Measurements from ENCODE around the gene HSD11B1L.

HSD11B1L gene

GRCh38 chr19:5703819-5704818 lies 23.3 kb downstream of the HSD11B1L start:
- Mint-ChIP-seq H3K36me3 (ENCODE audit: insufficient read depth) (peaks cover 43% of the 10 kb centered on the region), H3K9me3 (no peaks in the 10 kb centered on the region), H3K4me3 (no peak overlapping the region), H3K27me3 (no peaks in the 10 kb centered on the region), H3K4me1 (no peaks in the 10 kb centered on the region), H3K27ac (ENCODE audit: low read depth) (peak overlapping the region; percentile 93)
- DNase-seq (ENCODE audit: low spot score in 2 of 2), result no peak
- ATAC-seq (replicated peaks; ENCODE audit: extremely low read depth, poor library complexity, severe bottlenecking), result no peak

- Mint-ChIP-seq H3K27ac (ENCODE audit: low read depth) (no peak overlapping the region), H3K4me1 (no peaks in the 10 kb centered on the region), H3K9me3 (no peaks in the 10 kb centered on the region), H3K4me3 (no peak overlapping the region), H3K36me3 (ENCODE audit: insufficient read depth) (peaks cover 41% of the 10 kb centered on the region), H3K27me3 (no peaks in the 10 kb centered on the region)
- DNase-seq (ENCODE audit: low spot score in 2 of 2) (no peak), ATAC-seq (replicated peaks; ENCODE audit: extremely low read depth, poor library complexity, severe bottlenecking) (no peak)
Measured at GRCh38 chr19:5705552-5705951, 24.7 kb downstream of the HSD11B1L start.

- H3K9me3 Mint-ChIP-seq, result no peaks in the 10 kb centered on the region
- no peaks in the 10 kb centered on the region for H3K27me3 Mint-ChIP-seq
- ATAC-seq (replicated peaks; ENCODE audit: extremely low read depth, poor library complexity, severe bottlenecking), result no peak
- peaks cover 39% of the 10 kb centered on the region for H3K36me3 Mint-ChIP-seq (ENCODE audit: insufficient read depth)
- peak overlapping the region; percentile 10 for H3K27ac Mint-ChIP-seq (ENCODE audit: low read depth)
- H3K4me1 Mint-ChIP-seq, result no peaks in the 10 kb centered on the region
- DNase-seq (ENCODE audit: low spot score in 2 of 2), result no peak
- no peak overlapping the region for H3K4me3 Mint-ChIP-seq
Measured at GRCh38 chr19:5706876-5707573, 26.2 kb downstream of the HSD11B1L start.

- ATAC-seq (replicated peaks; ENCODE audit: extremely low read depth, poor library complexity, severe bottlenecking), result no peak
- H3K4me1 Mint-ChIP-seq, result no peaks in the 10 kb centered on the region
- no peaks in the 10 kb centered on the region for H3K9me3 Mint-ChIP-seq
- H3K4me3 Mint-ChIP-seq, result no peak overlapping the region
- H3K27ac Mint-ChIP-seq (ENCODE audit: low read depth), result peak overlapping the region; percentile 10
- no peaks in the 10 kb centered on the region for H3K27me3 Mint-ChIP-seq
- DNase-seq (ENCODE audit: low spot score in 2 of 2), result no peak
- H3K36me3 Mint-ChIP-seq (ENCODE audit: insufficient read depth), result peaks cover 43% of the 10 kb centered on the region
Measured at GRCh38 chr19:5707576-5708575, 27.0 kb downstream of the HSD11B1L start.

- H3K4me3 Mint-ChIP-seq, result no peak overlapping the region
- H3K27me3 Mint-ChIP-seq, result no peaks in the 10 kb centered on the region
- peaks cover 34% of the 10 kb centered on the region for H3K36me3 Mint-ChIP-seq (ENCODE audit: insufficient read depth)
- ATAC-seq (replicated peaks; ENCODE audit: extremely low read depth, poor library complexity, severe bottlenecking) (no peak), DNase-seq (ENCODE audit: low spot score in 2 of 2) (no peak)
- no peaks in the 10 kb centered on the region for H3K4me1 Mint-ChIP-seq
- no peak overlapping the region for H3K27ac Mint-ChIP-seq (ENCODE audit: low read depth)
- no peaks in the 10 kb centered on the region for H3K9me3 Mint-ChIP-seq
Measured at GRCh38 chr19:5711025-5711424, 30.2 kb downstream of the HSD11B1L start.

GRCh38 chr19:5711713-5712161 lies 30.9 kb downstream of the HSD11B1L start:
- Mint-ChIP-seq H3K9me3 (no peaks in the 10 kb centered on the region), H3K4me1 (no peaks in the 10 kb centered on the region), H3K4me3 (no peak overlapping the region), H3K36me3 (ENCODE audit: insufficient read depth) (peaks cover 28% of the 10 kb centered on the region), H3K27ac (ENCODE audit: low read depth) (no peak overlapping the region), H3K27me3 (no peaks in the 10 kb centered on the region)
- DNase-seq (ENCODE audit: low spot score in 2 of 2), result no peak
- ATAC-seq (replicated peaks; ENCODE audit: extremely low read depth, poor library complexity, severe bottlenecking), result no peak

GRCh38 chr19:5713228-5713627 lies 32.4 kb downstream of the HSD11B1L start:
- DNase-seq (ENCODE audit: low spot score in 2 of 2) (no peak), ATAC-seq (replicated peaks; ENCODE audit: extremely low read depth, poor library complexity, severe bottlenecking) (no peak)
- Mint-ChIP-seq H3K4me1 (peaks cover 4% of the 10 kb centered on the region), H3K27me3 (no peaks in the 10 kb centered on the region), H3K4me3 (no peak overlapping the region), H3K9me3 (no peaks in the 10 kb centered on the region), H3K27ac (ENCODE audit: low read depth) (peak overlapping the region; percentile 19), H3K36me3 (ENCODE audit: insufficient read depth) (peaks cover 27% of the 10 kb centered on the region)

GRCh38 chr19:5714816-5715215 lies 34.0 kb downstream of the HSD11B1L start:
- Mint-ChIP-seq H3K27me3 (no peaks in the 10 kb centered on the region), H3K36me3 (ENCODE audit: insufficient read depth) (peaks cover 23% of the 10 kb centered on the region), H3K4me1 (peaks cover 13% of the 10 kb centered on the region), H3K9me3 (no peaks in the 10 kb centered on the region), H3K27ac (ENCODE audit: low read depth) (no peak overlapping the region), H3K4me3 (no peak overlapping the region)
- no peak for DNase-seq (ENCODE audit: low spot score in 2 of 2)
- ATAC-seq (replicated peaks; ENCODE audit: extremely low read depth, poor library complexity, severe bottlenecking), result no peak

GRCh38 chr19:5717215-5717935 lies 36.5 kb downstream of the HSD11B1L start:
- H3K4me3 Mint-ChIP-seq, result peak overlapping the region; percentile 22
- H3K27ac Mint-ChIP-seq (ENCODE audit: low read depth), result peak overlapping the region; percentile 80
- ATAC-seq (replicated peaks; ENCODE audit: extremely low read depth, poor library complexity, severe bottlenecking) (no peak), DNase-seq (ENCODE audit: low spot score in 2 of 2) (no peak)
- peaks cover 24% of the 10 kb centered on the region for H3K36me3 Mint-ChIP-seq (ENCODE audit: insufficient read depth)
- H3K4me1 Mint-ChIP-seq, result peaks cover 13% of the 10 kb centered on the region
- no peaks in the 10 kb centered on the region for H3K27me3 Mint-ChIP-seq
- no peaks in the 10 kb centered on the region for H3K9me3 Mint-ChIP-seq

GRCh38 chr19:5718037-5718578 lies 37.3 kb downstream of the HSD11B1L start:
- H3K4me3 Mint-ChIP-seq, result peak overlapping the region; percentile 87
- H3K4me1 Mint-ChIP-seq, result peaks cover 13% of the 10 kb centered on the region
- DNase-seq (ENCODE audit: low spot score in 2 of 2) (no peak), ATAC-seq (replicated peaks; ENCODE audit: extremely low read depth, poor library complexity, severe bottlenecking) (no peak)
- peak overlapping the region; percentile 80 for H3K27ac Mint-ChIP-seq (ENCODE audit: low read depth)
- no peaks in the 10 kb centered on the region for H3K27me3 Mint-ChIP-seq
- H3K36me3 Mint-ChIP-seq (ENCODE audit: insufficient read depth), result peaks cover 24% of the 10 kb centered on the region
- H3K9me3 Mint-ChIP-seq, result no peaks in the 10 kb centered on the region

- peaks cover 20% of the 10 kb centered on the region for H3K36me3 Mint-ChIP-seq (ENCODE audit: insufficient read depth)
- H3K27me3 Mint-ChIP-seq, result no peaks in the 10 kb centered on the region
- ATAC-seq (replicated peaks; ENCODE audit: extremely low read depth, poor library complexity, severe bottlenecking) (no peak), DNase-seq (ENCODE audit: low spot score in 2 of 2) (no peak)
- peak overlapping the region; percentile 94 for H3K27ac Mint-ChIP-seq (ENCODE audit: low read depth)
- H3K9me3 Mint-ChIP-seq, result no peaks in the 10 kb centered on the region
- H3K4me3 Mint-ChIP-seq, result peak overlapping the region; percentile 87
- H3K4me1 Mint-ChIP-seq, result peaks cover 13% of the 10 kb centered on the region
Measured at GRCh38 chr19:5718579-5719273, 37.9 kb downstream of the HSD11B1L start.
